Right atrium auricular region (tissue), 2 donors: ENCODE results near the gene CNGA4. TPM values are rescaled to one million over a fixed set of nuclear protein-coding genes. Genes with fewer than 3 reads are reported as not detected.

Experiments
- DNase-seq: peaks from one replicate; pipeline ENCODE4 v3.0.0-alpha.2; 2019; ENCODE audit warnings: low spot score
- H3K27ac ChIP-seq, 2 donors: fragments of 200-600 bp; sonication (generic); 1 replicate in 1 of 2; 2 replicates in 1 of 2; pipeline ENCODE4 v1.5.1; 2016 to 2019
- H3K27me3 ChIP-seq, 2 donors: fragments of 200-600 bp; sonication (generic); one replicate each; pipeline versions ENCODE4 v1.5.1 to v1.6.0; 2017 to 2019
- H3K36me3 ChIP-seq: fragments of 200-600 bp; sonication (generic); one replicate; pipeline ENCODE4 v1.5.1; 2016
- H3K4me1 ChIP-seq, 2 donors: fragments of 200-600 bp; sonication (generic); one replicate each; pipeline versions ENCODE4 v1.5.1 to v1.6.0; 2017 to 2019
- H3K4me3 ChIP-seq, 2 donors: fragments of 200-600 bp; sonication (generic); 1 replicate in 1 of 2; 2 replicates in 1 of 2; pipeline ENCODE4 v1.5.1; 2017 to 2019; ENCODE audit warnings: mild to moderate bottlenecking in 1 of 2, moderate library complexity in 1 of 2
- H3K9me3 ChIP-seq, 2 donors: fragments of 200-600 bp; sonication (generic); one replicate each; pipeline ENCODE4 v1.5.1; 2019
- CTCF ChIP-seq, 2 donors: fragments of 200-600 bp; sonication (generic); IDR thresholded peaks; one replicate each; pipeline ENCODE4 v1.5.1; 2019; ENCODE audit warnings: antibody characterized with exemption in 2 of 2
- total RNA-seq, 2 donors: library from RNA; depleted of rRNA; stranded (reverse); fragments of >200 nt; gene quantifications; one replicate each; pipeline ENCODE4 v1.1.0, GENCODE V29; 2016

CNGA4 gene
- total RNA-seq, 2 donors from 2014 or later, result not detected

- no peaks in the 10 kb centered on the region for H3K36me3 ChIP-seq
- H3K27me3 ChIP-seq, result no peaks in the 10 kb centered on the region
- H3K9me3 ChIP-seq, result no peaks in the 10 kb centered on the region
- TF ChIP-seq CTCF (IDR thresholded peaks at IDR 0.05), result no peak
- no peak overlapping the region for H3K27ac ChIP-seq
- H3K4me3 ChIP-seq, result no peak overlapping the region
- no peak for DNase-seq
- H3K4me1 ChIP-seq, result no peaks in the 10 kb centered on the region
These were observed 44.6 kb downstream of the CNGA4 start for GRCh38 chr11:6283453-6284023.

- Histone ChIP-seq H3K4me1 (no peaks in the 10 kb centered on the region), H3K9me3 (no peaks in the 10 kb centered on the region), H3K36me3 (no peaks in the 10 kb centered on the region), H3K4me3 (no peak overlapping the region), H3K27me3 (no peaks in the 10 kb centered on the region), H3K27ac (no peak overlapping the region)
- no peak for TF ChIP-seq CTCF (IDR thresholded peaks at IDR 0.05)
- no peak for DNase-seq
These were observed 45.4 kb downstream of the CNGA4 start for GRCh38 chr11:6284250-6284649.

GRCh38 chr11:6285019-6285418, 46.1 kb downstream of the CNGA4 start:
- DNase-seq, result no peak
- TF ChIP-seq CTCF (IDR thresholded peaks at IDR 0.05), result no peak

More at GRCh38 chr11:6285019-6285418, 46.1 kb downstream of the CNGA4 start:
- no peaks in the 10 kb centered on the region for H3K4me1 ChIP-seq
- H3K27ac ChIP-seq, result no peak overlapping the region
- no peak overlapping the region for H3K4me3 ChIP-seq
- no peaks in the 10 kb centered on the region for H3K27me3 ChIP-seq
- no peaks in the 10 kb centered on the region for H3K9me3 ChIP-seq
- H3K36me3 ChIP-seq, result no peaks in the 10 kb centered on the region

Other genes starting within 250 kb of the CNGA4 start
- gene OR56A4, start 232.1 kb upstream of the CNGA4 start, total RNA-seq, result not detected
- gene OR56A1, start 208.3 kb upstream of the CNGA4 start, total RNA-seq, result not detected
- gene OR56B4, start 131.4 kb upstream of the CNGA4 start, total RNA-seq, result not detected
- not detected for gene OR52B2, start 68.8 kb upstream of the CNGA4 start, total RNA-seq
- not detected for gene OR52W1, start 39.9 kb upstream of the CNGA4 start, total RNA-seq
- gene C11orf42, start 33.5 kb upstream of the CNGA4 start, total RNA-seq, result not detected
- gene FHIP1B, start 4.5 kb upstream of the CNGA4 start, total RNA-seq, result 10 to 100 TPM; 26.7 to 37.6 TPM
- gene CCKBR, start 20.7 kb downstream of the CNGA4 start, total RNA-seq, result not detected
- gene CAVIN3, start 81.4 kb downstream of the CNGA4 start, total RNA-seq, result 10 to 100 TPM; 84.8 to 86.7 TPM
- gene SMPD1, start 151.4 kb downstream of the CNGA4 start, total RNA-seq, result 10 to 100 TPM; 44.5 to 71.7 TPM
- gene APBB1, start 180.0 kb downstream of the CNGA4 start, total RNA-seq, result 10 to 100 TPM; 79.8 to 80.9 TPM
- gene HPX, start 201.9 kb downstream of the CNGA4 start, total RNA-seq, result under 1 TPM in 1 of 2 donors, not detected in 1; 0.20 TPM
- gene TRIM3, start 234.9 kb downstream of the CNGA4 start, total RNA-seq, result 10 to 100 TPM in 1 of 2 donors, 1 to 10 TPM in 1; 7.1 to 19.5 TPM
- 10 to 100 TPM; 19.2 to 34.1 TPM for gene ARFIP2, start 242.2 kb downstream of the CNGA4 start, total RNA-seq
- gene TIMM10B, start 242.4 kb downstream of the CNGA4 start, total RNA-seq, result 10 to 100 TPM; 19.8 to 22.6 TPM